Osteocyte (in vitro differentiated cells): Measurements from ENCODE around the gene ALDOA. TPM values are rescaled to one million over a fixed set of nuclear protein-coding genes. Genes with fewer than 3 reads are reported as not detected.

ENCODE experiments used
- DNase-seq: peaks from one replicate; pipeline ENCODE4 v3.0.0; 2021; ENCODE audit warnings: mixed read lengths; ENCODE audit not compliant: unreplicated experiment; ENCODE audit errors: extremely low spot score
- H3K27ac Mint-ChIP-seq: one replicate; pipeline ENCODE4 v1.8.0; 2021; ENCODE audit warnings: mild to moderate bottlenecking, mixed read lengths; ENCODE audit not compliant: unreplicated experiment
- H3K27me3 Mint-ChIP-seq: one replicate; pipeline ENCODE4 v1.8.0; 2021; ENCODE audit warnings: mixed read lengths; ENCODE audit not compliant: unreplicated experiment
- H3K36me3 Mint-ChIP-seq: one replicate; pipeline ENCODE4 v1.8.0; 2021; ENCODE audit warnings: mixed read lengths; ENCODE audit not compliant: unreplicated experiment
- H3K4me1 Mint-ChIP-seq: one replicate; pipeline ENCODE4 v1.8.0; 2021; ENCODE audit warnings: mixed read lengths; ENCODE audit not compliant: unreplicated experiment
- H3K4me3 Mint-ChIP-seq: one replicate; pipeline ENCODE4 v1.8.0; 2021; ENCODE audit warnings: mild to moderate bottlenecking, moderate library complexity, mixed read lengths; ENCODE audit not compliant: unreplicated experiment
- H3K9me3 Mint-ChIP-seq: one replicate; pipeline ENCODE4 v1.8.0; 2021; ENCODE audit warnings: mixed read lengths; ENCODE audit not compliant: unreplicated experiment
- total RNA-seq: library from RNA; stranded (reverse); gene quantifications from 2 replicates; pipeline ENCODE4 v1.2.1, GENCODE V29; 2021
- TF ChIP-seq, protein P1 (sequence below): fragments of 200-600 bp; sonication (generic); IDR thresholded peaks from 2 replicates; pipeline ENCODE4 v1.5.0; 2021; ENCODE audit warnings: antibody characterized with exemption, mild to moderate bottlenecking, moderate library complexity

The ALDOA gene
- total RNA-seq, 1 donor from 2014 or later: 765 TPM

DNA sequence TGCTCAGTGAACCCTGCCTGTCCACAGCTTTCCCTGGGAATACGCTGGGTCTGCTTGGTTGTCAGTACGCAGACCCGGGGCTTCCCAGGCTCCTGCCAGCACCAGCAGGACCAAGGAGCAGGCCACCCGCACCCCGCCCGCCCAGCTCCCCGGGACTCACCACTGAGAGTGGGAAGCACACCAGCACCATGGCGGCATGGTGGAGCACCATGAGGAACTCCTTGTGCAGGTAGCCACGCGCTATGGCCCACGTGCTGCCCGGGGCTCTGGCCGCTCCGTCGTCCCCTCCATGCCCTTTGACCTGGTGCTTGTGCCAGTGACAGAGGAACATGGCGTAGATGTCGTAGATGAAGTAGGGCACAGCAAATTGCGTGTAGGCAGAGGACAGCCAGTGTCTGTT is 39.1 kb upstream of the ALDOA start:
- Mint-ChIP-seq H3K27me3 (peaks cover 33% of the 10 kb centered on the region), H3K4me3 (no peak overlapping the region), H3K27ac (no peak overlapping the region), H3K4me1 (peaks cover 3% of the 10 kb centered on the region), H3K9me3 (no peaks in the 10 kb centered on the region), H3K36me3 (no peaks in the 10 kb centered on the region)
- DNase-seq: no peak
- TF ChIP-seq, protein P1, sequence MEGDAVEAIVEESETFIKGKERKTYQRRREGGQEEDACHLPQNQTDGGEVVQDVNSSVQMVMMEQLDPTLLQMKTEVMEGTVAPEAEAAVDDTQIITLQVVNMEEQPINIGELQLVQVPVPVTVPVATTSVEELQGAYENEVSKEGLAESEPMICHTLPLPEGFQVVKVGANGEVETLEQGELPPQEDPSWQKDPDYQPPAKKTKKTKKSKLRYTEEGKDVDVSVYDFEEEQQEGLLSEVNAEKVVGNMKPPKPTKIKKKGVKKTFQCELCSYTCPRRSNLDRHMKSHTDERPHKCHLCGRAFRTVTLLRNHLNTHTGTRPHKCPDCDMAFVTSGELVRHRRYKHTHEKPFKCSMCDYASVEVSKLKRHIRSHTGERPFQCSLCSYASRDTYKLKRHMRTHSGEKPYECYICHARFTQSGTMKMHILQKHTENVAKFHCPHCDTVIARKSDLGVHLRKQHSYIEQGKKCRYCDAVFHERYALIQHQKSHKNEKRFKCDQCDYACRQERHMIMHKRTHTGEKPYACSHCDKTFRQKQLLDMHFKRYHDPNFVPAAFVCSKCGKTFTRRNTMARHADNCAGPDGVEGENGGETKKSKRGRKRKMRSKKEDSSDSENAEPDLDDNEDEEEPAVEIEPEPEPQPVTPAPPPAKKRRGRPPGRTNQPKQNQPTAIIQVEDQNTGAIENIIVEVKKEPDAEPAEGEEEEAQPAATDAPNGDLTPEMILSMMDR: no peak

DNA sequence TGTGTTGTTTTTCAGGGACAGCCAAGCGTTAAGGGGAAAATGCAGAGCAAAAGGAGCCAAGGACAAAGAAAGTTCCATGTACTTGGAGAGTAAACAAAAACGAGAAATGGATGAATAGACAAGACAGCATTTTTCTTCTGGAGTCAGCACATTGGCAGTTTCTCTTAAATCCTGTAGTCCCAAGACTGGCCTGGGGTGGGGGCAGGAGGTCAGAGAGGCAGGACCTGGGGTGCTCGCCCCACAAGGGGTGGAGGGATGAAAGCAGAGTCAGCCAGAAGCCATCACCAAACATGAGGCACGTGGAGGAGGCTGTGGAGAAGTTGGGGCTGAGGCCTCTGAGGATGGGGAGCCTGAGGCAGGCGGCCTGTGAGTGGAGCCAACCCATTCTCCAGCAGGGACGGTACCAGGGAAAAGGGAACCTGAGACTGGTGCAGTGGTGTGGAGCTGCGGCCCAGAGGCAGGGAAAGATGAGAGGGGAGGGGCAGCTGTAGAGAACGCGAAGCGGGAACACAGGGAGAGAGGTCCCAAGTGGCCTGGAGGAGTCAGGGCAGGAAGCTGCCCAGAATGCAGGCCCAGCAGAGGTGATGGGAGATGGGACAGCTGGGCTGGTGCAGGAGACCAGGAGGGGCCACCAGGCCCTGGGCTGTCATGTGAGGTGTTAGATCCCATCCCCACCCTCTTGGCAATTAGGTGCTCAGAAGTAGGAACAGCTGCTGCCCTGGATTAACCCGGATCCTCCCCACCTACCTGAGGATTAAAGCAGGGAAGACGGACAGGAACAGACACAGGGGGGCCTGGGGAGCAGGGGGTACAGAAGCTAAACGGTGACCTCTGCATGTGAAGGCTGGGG is 37.7 kb upstream of the ALDOA start:
- TF ChIP-seq, protein P1: no peak
- H3K27ac Mint-ChIP-seq: no peak overlapping the region
- peaks cover 8% of the 10 kb centered on the region for H3K4me1 Mint-ChIP-seq
- H3K9me3 Mint-ChIP-seq: no peaks in the 10 kb centered on the region
- peaks cover 38% of the 10 kb centered on the region for H3K27me3 Mint-ChIP-seq
- H3K4me3 Mint-ChIP-seq: no peak overlapping the region
- no peaks in the 10 kb centered on the region for H3K36me3 Mint-ChIP-seq
- DNase-seq: no peak

DNA sequence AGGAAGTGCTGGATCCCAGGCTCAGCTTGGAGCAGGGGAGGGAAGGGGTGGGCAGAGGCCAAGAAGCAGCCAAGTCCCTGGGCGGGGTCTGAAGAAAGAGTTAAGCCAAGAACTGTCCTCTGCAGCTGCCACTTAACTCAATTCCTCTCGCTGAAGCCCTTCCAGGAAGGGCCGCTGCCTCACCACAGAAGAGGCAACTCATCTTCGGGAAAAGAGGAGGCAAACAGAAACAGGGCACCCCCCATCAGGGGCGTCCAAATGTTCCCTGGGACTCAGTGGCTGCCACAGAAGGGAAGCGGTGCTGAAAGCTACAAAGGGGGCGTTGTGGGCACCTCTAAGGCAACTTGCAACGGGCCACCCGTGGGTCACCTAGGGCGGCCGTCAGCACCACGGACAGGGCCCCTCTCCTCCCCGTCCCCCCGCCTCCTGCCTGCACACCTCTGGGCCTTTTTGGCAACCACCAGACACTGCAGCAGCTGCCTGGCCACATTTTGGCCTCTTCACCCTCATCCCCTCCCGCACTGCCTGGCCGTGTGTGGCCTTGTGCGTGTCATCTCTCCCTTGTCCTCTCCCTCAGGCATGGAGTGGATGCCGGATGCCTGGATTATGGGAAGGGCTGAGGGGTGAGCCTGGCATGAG is 37.0 kb upstream of the ALDOA start:
- Mint-ChIP-seq H3K27me3 (peaks cover 38% of the 10 kb centered on the region), H3K4me3 (no peak overlapping the region), H3K27ac (no peak overlapping the region), H3K36me3 (no peaks in the 10 kb centered on the region), H3K4me1 (peaks cover 8% of the 10 kb centered on the region), H3K9me3 (no peaks in the 10 kb centered on the region)
- TF ChIP-seq, protein P1: no peak
- no peak for DNase-seq

DNA sequence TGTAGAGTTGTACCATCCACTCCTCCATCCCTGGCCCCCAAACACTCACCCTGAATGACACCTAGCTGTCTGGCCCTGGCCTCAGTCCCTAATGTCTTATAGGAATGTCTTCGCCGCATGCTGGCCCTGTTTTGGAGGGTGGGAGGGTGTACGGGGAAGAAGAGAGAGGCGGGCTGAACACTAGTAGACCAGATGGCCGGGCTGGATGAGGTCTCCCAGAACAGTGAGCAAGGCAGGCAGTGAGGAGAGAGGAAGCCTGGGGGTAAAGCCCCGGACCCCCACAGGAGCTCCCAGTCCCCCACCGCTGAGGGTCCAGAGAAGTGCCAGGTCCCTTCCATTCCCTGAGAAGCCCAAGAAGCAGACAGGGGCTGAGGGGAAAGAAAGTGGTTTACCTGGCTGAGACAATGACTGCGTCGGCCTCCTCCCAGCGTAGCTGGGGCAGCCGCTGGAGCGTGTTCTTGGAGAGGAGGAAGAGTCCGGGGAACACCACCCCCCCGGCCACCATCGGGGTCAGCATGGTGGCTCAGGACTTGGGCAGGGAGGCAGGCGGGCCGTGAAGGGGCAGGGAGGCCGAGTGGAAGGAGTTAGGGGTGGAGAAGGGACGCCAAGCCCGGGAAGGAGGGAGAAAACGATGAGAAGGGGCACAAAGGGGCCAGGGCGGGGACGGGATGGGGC is 35.4 kb upstream of the ALDOA start:
- H3K36me3 Mint-ChIP-seq: no peaks in the 10 kb centered on the region
- no peak overlapping the region for H3K27ac Mint-ChIP-seq
- peaks cover 37% of the 10 kb centered on the region for H3K27me3 Mint-ChIP-seq

More for the DNA sequence above, 35.4 kb upstream of the ALDOA start:
- Mint-ChIP-seq H3K4me1 (peaks cover 8% of the 10 kb centered on the region), H3K9me3 (no peaks in the 10 kb centered on the region), H3K4me3 (peak overlapping the region; percentile 48)
- no peak for DNase-seq
- TF ChIP-seq, protein P1: no peak
